ENCODE data around the gene TNFRSF8. TPM values are rescaled to one million over a fixed set of nuclear protein-coding genes. Genes with fewer than 3 reads are reported as not detected.
A peak's percentile ranks its signal among the peaks of the same experiment; 100 is the strongest.

TNFRSF8 gene
- total RNA-seq, 1 experiment from 2014 or later: 13.4 TPM

DNA sequence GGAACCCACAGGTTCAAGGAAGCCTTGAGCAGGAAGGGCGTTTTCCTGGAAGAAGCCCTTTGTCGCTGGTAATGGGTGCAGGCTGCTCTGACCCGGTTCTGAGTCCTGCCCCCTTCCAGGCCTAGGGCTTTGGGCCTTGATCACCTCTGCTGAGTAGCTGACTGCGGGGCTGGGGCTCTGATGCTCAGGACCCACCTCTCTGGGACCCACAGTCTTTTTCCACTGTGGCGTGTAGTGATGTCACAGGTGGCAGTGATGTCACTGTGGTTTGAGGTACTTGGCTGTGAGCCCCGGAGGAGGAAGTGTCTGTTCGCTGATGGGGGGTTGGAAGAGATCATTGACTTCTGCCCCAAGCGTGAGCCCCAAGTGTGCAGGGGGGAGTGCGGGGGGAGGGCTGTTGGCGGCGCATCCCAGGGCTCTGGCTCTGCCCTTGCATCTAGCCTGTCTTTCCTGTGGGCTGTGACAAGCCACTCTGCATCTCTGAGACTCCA lies 110.6 kb downstream of the TNFRSF8 start:
- no peak for DNase-seq (ENCODE audit: low read depth)

DNA sequence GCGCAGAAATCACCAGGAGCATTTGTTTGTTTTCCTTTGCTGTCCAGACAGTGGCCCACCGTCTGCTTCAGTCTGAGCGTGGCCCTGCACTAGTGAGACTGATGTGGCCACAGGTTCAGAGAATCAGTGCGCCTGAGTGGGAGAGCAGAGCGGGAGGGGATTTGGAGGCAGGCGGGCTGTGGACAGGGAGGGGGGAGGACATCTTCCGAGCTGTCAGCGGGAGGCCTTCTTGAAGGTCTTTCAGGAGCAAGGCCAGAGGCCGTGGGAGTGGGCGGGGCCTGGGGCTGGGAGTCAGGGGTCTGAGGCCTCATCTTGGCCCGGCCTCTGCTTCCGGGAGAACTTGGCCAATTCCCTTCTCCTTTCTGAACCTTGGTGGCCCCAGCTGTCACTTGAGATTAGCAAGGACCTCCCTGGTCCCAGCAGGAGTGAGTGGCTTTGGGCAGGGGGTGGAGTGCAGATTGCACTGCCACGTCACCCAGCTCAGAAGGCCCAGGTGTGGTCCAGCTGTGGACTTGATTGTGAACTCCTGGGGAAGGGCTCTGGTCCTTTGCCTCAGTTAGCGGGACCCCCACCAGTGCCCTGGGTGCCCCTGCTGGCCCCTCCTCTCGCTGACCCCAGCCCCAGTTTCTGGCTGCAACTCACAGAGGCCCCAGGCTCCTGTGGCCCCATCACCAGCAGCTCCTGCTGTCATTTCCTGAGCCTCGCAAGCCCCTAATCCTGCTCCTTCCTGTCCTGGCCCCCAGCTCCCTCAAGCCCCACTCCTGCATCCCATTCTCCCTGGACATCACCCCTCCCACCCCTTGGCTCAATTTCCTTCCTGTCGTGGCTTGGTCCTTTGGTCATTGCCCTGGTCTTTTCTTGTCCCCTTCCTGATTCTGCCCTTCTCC lies 112.1 kb downstream of the TNFRSF8 start:
- DNase-seq (ENCODE audit: low read depth): no peak

DNA sequence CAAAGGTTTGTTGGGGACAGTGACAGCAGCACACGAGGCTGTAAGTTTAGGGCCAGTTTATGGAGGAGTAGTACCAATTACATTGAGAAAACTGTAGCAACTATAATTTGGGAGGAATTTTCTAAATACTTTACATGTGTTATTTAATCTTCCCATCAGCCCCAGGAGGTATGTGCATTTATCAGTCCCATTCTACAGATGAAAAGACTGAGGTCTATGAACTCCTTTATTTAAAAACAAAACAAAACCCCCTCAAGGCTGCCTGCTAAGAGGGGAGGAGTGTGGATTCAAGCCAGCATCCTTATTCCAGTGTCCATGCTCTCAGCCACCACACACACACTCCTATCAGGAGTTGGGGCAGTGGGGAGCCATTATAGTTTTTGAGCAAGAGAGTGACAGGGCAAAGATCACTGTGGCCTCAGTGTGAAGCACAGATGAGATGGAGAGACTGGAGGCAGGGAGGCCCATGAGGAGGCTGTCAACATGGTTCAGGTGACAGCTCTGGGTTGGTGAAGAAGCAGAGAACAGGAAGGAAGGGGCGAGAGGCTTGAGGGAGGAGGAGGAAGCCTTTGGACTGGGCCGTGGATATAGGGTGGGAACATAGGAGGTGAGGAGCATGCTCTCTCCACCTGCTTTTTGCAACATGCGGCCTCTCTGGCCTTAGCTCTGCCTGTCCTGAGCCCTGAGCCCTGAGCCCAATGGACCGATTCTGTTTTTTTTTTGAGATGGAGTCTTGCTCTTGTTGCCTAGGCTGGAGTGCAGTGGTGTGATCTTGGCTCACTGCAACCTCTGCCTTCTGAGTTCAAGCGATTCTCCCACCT lies 113.4 kb downstream of the TNFRSF8 start:
- DNase-seq (ENCODE audit: low read depth): no peak

DNA sequence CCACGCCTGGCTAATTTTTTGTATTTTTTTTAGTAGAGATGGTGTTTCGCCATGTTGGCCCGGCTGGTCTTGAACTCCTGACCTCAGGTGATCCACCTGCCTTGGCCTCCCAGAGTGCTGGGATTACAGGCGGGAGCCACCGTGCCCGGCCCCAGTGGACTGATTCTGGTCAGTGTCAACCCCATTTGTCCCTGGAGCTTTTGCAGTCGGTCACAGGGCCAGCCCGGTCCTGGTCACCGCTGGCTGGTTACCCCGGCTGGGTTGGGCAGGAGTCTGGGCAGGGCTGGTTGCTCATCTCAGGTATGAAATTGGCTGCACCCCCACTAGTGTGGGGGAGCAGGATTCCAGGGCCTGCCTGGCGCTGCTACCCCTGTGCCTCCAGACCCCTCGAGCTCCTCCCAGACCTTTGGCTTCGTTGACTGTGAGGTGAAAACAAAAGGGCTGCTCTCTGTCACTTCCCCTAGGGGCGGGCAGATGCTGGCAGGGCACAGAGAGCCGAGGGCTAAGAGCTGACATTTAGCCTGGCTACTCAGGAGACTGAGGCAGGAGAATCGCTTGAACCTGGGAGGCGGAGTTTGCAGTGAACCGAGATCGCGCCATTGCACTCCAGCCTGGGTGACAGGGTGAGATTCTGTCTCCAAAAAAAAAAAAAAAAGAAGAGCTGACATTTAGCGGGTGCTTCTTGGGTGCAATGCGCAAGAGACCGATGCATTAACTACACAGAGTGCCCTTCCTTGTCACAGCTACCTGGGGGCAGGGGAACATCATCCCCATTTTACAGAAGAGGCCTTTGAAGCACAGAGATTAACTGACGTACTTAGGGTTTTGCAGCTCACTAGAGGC lies 114.3 kb downstream of the TNFRSF8 start:
- DNase-seq (ENCODE audit: low read depth): no peak

DNA sequence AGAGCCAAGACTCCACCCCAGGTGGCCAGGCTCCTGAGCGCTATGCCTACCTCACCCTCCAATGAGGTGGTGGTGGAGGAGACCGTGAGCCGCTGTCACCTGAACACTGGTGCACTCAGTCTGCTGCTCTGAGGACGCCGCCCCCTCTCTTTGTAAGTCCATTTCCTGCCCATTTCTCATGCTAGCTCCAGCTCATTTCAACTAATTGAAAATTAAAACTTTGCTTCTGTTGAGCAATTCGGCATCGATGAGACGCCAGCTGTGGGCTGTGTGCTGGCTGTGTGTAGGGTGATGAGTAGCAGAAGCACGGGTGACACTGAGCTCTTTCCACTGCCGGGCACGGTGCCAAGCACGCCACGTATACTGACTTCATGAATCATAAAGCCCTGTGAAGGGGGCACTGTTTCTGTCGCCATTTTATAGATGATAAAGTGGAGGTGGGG lies 114.9 kb downstream of the TNFRSF8 start:
- peak; percentile 74 for DNase-seq (ENCODE audit: low read depth)

DNA sequence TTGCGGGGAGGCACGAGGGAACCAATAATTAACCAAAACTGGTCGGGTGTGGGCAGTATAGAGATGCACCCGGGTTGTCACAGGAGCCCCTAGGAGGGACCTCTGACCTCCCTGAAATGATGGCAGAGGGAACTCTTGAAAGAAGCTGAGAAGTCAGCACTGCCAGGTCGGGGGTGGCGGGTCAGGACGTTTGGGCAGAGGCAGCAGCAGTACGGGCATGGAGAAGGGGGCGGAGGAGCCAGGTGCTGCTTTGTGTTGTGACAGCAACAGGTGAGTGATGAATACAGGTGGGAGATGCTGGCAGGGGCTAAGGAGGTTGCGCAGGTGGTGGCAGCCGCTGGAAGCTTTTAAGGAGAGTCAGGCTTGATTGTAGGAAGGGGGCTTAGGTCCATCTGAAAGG lies 115.4 kb downstream of the TNFRSF8 start:
- DNase-seq (ENCODE audit: low read depth): no peak

DNA sequence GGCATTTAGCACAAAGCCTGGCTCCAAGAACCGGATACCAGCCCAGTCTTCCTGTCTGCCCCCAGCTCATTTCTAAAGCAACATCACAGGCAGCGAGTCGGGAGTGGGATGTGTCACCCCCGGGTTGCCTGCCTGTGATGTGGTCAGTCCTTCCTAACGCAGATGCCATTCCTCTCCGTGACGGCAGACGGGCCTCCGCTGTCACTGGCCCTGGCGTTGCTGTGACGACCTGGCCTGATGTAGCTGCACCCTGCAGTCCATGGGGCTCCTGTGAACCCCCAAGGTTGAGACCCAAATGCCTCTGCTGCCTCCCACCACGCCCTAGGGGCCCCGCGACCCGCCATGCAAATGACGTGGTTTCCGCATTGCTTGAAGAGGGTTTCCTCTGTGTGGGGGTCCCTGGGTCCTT lies 116.0 kb downstream of the TNFRSF8 start:
- peak; percentile 82 for DNase-seq (ENCODE audit: low read depth)

DNA sequence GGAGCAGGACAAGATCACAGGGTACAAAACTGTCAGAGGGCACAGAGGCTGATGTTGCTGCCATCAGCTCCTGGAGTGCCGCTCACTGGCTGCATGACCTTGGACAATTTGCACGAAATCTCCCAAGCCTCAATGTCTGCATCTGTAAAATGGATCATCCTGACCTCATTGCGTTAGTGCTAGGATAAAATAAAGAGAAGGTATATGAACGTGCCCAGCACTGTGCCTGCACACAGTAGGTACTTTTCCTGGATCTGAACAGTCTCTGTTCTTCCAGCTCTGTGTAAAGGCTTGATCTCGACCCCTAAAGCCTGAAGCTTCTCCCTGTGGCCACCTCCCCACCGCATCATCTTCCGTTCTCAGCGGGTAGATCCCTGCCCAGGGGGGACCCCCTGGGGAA lies 116.6 kb downstream of the TNFRSF8 start:
- no peak for DNase-seq (ENCODE audit: low read depth)

DNA sequence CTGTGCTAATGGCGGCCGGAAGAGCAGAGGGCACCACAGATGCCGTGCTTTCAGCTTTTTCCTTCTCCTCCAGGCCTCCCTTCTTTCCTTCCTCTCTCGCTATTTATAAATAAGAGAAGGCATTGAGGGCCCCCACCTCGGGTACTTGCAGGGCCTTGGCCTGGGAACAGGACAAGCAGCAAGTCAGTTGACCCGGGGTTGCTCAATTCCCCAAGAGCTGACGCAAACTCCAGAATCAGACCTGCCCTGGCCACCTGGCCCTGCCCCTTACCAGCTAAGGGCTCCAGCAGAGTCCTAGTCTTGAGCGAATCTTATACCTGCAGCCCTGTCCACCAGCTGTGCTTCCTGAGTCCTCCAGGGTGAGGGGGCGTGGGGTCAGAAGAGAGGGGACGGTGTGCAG lies 117.2 kb downstream of the TNFRSF8 start:
- DNase-seq (ENCODE audit: low read depth): no peak

DNA sequence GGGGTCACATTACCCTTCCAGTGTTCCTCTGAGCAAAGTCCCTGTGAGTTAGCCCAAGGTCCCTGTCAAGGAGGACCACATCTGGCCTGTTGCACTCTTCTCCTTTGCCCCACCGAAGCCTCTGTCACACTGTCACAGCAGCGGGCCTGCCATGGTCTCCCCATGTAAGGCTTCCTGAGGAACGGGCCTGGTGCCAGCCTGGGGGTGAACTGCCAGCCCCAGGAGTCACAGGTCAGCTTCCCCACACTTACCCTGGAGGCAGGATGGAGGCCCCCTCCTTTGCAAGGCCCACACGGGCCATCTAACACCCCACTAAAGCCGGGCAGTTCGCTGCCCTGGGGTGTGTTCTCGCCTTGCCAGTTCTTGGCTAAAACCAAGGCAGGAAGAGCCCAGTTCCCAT lies 117.8 kb downstream of the TNFRSF8 start:
- DNase-seq (ENCODE audit: low read depth): no peak

DNA sequence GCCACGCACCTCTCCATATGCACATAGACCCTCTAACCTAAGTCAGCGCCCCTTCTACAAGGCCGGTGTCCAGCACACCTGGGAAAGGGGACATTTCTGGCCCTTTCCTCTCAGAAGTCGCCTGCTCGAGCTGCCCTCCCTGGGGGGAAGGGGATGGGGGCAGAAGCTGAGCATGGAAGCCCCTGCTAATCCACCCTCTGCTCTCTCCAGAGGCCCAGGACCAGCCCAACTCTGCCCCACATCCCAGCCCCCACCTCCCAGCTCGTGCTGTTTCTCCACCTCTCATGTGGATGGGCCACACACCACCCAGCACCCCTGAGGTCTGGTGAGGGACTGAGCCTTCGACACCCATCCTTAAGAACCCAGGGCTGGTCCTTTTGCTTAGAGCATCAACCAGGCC lies 118.5 kb downstream of the TNFRSF8 start:
- no peak for DNase-seq (ENCODE audit: low read depth)

DNA sequence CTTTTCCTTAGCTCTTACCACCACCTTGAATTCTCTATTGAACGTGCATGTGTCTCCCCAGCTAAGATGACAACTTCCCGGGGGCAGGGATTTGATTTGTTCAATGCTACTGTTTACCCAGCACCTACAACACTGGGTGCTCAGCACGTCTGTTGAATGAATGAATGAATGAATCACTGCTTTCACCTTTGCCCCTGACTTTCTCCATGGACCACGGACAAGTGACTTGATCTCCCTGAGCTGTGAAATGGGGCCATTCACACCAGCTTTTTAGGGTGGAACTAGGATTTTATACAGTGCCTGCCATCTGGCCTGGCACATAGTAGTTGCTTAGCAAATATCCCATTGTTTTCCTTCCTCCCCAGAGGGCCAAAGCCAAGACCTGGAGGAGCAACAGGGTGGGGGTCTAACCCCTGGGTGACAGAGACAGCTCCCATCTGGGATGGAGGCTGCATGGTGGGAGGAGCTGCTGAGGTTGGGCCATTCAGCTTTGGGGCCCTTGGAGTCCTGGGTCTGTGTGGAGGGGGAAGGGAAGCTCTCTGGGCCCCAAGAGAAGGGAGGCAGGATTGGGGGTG lies 119.4 kb downstream of the TNFRSF8 start:
- no peak for DNase-seq (ENCODE audit: low read depth)

DNA sequence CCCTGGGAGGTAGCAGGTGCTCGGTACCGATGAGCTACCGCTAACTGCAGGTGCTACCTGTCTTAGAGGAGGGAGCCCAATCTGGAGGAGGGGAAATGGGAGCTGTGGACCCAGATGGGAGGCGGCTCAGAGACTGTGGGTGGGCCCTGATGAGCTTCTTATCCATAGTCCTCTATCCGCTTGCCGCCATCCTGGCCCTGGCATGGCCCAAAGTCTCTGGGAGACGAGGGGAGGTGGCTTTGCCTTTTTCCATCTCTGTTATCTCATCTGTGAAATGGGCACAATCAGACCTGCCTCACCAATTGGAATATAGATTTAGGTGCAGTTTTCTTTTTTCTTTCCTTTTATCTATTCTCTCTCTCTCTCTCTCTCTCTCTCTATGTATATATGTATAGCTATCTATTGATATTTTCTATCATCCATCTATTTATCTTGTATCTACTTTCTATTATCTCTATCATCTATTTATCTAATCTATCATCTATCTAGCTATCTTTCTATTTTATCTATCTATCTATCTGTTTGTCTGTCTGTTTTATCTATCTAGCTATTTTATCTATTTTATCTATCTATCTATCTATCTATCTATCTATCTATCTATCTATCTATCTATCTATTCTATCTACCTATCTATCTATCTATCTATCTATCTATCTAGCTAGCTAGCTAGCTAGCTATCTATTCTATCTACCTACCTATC lies 120.1 kb downstream of the TNFRSF8 start:
- no peak for DNase-seq (ENCODE audit: low read depth)

DNA sequence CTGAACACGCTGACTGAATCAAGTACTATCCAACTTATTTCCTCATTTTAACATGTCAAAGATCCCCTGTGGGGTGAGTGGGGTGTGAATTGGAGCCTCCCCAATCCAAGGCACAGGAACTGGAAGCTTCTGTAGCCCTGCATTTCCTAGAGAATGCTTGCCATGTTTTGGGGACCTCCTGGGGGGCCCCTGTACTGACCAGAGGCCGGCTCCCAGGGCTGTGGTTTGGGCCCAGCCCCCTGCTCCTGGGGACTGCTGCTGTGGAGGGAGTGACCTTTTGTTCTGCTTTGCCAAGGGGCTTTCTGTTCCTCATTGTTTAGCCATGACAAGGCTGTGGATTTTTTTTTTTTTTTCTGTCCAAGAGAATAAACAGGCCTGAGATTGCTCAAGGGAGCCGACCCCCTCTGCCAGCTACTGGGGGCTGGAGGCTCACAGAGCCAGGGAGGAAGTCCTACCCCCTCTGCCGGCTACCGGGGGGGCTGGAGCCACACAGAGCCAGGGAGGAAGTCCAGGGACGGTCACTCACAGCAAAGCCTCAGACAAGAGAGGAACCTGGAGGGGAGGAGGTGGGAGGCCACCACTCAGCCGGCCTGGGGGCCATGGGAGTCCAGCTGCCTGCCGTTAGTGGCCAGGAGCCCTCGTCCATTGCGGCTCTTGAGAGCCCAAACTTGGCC lies 121.0 kb downstream of the TNFRSF8 start:
- DNase-seq (ENCODE audit: low read depth): peak; percentile 64

DNA sequence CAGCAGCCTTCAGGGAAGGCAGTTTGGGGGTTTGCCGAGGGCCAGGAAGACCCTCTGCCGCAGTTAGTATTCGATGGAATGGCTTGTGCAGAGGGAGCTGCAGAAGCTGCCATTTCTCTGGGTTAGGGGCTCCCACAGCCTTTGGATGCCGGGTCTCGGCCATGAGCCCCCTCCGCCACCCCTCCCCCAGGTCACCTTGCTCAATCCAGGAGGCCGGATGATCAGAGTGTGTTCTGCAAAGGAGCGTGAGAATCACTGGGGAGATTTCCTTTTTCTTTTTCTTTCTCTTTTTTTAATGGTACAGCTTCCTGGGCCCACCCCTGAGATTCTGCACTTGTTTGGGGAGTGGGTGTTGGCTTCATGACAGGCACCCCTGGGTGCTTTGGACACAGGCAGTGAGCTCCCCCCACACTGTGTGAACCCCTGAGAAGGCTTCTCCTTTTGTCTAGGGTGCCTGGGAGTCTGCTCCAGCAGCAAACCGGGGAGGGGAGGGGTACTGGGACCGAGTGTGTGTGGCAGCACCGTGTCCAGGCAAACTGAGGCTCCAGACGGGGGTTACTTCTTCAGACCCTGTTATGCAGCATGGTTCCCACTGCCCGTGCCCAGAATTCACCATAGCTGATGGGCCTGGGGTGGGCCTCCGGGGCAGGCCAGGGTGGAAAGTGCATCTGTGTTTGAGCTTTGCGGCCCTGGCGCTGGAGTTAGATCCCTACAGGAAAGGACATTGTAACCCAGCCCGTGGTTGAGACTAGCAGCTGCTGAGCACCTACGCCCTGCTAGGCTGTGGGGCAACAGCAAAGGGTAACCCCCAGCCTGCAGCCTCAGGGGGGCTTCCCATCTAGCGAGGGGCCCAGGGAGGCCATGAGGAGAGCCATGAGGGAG lies 122.2 kb downstream of the TNFRSF8 start:
- no peak for DNase-seq (ENCODE audit: low read depth)

DNA sequence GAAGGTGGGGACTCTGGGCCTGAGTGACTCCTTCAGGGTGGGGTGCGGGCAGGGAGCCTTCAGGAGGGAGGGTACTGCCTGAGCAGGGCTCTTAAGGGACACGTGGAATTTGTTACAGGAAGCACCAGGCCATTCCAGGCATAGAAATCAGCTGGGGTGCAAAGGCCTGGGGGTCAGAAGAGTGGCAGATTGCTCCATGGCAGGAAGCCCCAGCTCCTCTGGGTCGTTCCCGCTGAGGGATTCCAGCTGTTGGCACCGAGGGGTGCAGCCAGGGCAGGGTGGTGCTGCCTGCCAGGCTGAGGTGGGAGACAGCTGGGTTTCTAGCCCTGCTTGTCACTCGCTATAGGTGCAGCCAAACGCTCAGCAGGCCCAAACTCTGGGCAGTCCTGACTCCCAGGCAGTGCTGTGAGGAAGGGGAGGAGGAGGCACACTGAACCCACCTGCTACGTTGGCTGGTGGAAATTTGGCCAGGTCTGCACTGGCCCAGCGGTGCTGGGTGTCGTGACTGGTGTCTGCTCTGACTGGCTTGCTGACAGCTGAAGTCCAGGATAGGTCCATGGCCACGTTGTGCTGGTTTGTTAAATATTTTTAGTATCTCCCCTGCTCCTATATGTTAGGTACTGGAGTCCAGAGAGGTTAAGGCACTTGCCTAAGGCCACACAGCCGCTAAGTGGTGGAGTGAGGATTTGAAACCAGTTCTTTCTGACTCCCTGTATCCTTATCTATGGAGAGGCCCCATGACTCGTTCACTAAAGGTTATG lies 123.0 kb downstream of the TNFRSF8 start:
- no peak for DNase-seq (ENCODE audit: low read depth)

DNA sequence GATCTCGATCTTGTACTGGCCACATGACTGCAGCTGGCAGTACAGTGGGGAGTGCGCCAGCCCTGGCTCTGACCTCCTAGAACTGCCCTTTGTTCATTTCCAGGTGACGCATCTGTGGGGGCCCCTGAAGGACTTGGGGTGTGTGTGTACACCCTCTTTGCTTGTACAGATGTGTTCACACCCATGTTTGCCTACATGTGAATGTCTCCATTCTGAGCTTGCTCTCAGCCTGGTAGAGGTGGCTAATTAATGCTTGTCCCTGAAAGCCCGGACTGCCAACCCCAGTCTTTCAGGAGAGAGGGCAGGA lies 123.5 kb downstream of the TNFRSF8 start:
- no peak for DNase-seq (ENCODE audit: low read depth)

DNA sequence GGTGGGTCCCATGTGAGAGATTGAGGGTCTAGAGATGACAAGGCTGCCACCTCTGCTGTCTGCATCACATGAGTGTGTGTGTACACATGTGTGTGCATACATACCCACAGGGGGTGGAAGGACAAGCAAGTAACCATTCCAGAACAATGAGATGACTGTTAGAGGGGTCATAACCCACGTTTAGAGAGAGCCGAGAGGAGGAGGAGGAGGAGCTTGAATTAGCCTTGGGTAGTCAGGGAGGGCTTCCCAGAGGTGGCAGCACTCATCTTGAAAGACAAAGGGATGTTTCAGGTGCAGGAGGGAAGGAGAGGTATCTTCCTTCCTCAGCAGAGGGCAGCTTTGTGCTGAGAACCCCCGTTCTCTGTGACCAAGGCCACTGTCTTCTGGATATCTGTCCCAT lies 125.0 kb downstream of the TNFRSF8 start:
- DNase-seq (ENCODE audit: low read depth): no peak

Data from Daoy (cell line).